Measurements from ENCODE around the gene EIF2B1.

- no peak for TF ChIP-seq CTCF (IDR thresholded peaks at IDR 0.05)
- TF ChIP-seq POLR2A (IDR thresholded peaks at IDR 0.05) = no peak
Measured at GRCh38 chr12:123597100-123597499, 36.4 kb downstream of the EIF2B1 start.
